IMR-90 (cell line): ENCODE measurements around the gene PLRG1. TPM values are rescaled to one million over a fixed set of nuclear protein-coding genes. Genes with fewer than 3 reads are reported as not detected.

Source experiments
- ATAC-seq: fragments of 200-7000 bp; cut with Tn5 transposase; 2 replicates; pipeline ENCODE4 v1.9.1; 2020; ENCODE audit warnings: low read depth, mild to moderate bottlenecking, moderate library complexity
- BruUV-seq: library from RNA; stranded (reverse); fragments of 400-500 nt; replicated peaks from 2 replicates; lab custom pipeline; 2021; lab: Mats Ljungman, UMichigan
- CTCF ChIA-PET: fragments of 300-600 bp; formaldehyde crosslinking; extraction: SDS; loops from one replicate; lab custom pipeline; 2021; ENCODE audit warnings: antibody characterized with exemption; lab: Yijun Ruan, JAX
- POLR2A ChIA-PET: fragments of 300-600 bp; sonication (Branson Sonifier 250); formaldehyde crosslinking; loops from one replicate; lab custom pipeline; 2022; ENCODE audit warnings: antibody characterized with exemption; ENCODE audit not compliant: unreplicated experiment; lab: Charles Lee
- DNase-seq: peaks from one replicate; pipeline ENCODE4 v3.0.0; 2013
- H2AFZ ChIP-seq: replicated peaks from 2 replicates; pipeline ENCODE3; 2013; ENCODE audit warnings: low read length, mild to moderate bottlenecking; ENCODE audit not compliant: poor library complexity
- H2AK5ac ChIP-seq: 2 replicates; pipeline ENCODE4 v1.6.1; 2013; ENCODE audit warnings: low read depth, low read length, inconsistent platforms
- H2AK9ac ChIP-seq: replicated peaks from 2 replicates; pipeline ENCODE3; 2013; ENCODE audit warnings: mild to moderate bottlenecking, low read depth, low read length, moderate library complexity; ENCODE audit not compliant: poor library complexity
- H2BK120ac ChIP-seq: 2 replicates; pipeline ENCODE4 v1.6.1; 2013; ENCODE audit warnings: low read depth, low read length, inconsistent platforms
- H2BK15ac ChIP-seq: 3 replicates; pipeline ENCODE4 v1.6.1; 2013; ENCODE audit warnings: low read depth, low read length, inconsistent platforms
- H2BK20ac ChIP-seq: 2 replicates; pipeline ENCODE4 v1.6.1; 2013; ENCODE audit warnings: low read depth, mild to moderate bottlenecking, inconsistent platforms, low read length, moderate library complexity
- H2BK5ac ChIP-seq: 2 replicates; pipeline ENCODE4 v1.6.1; 2013; ENCODE audit warnings: mild to moderate bottlenecking, low read depth, low read length, inconsistent platforms; ENCODE audit not compliant: poor library complexity, severe bottlenecking
- H3K14ac ChIP-seq: replicated peaks from 2 replicates; pipeline ENCODE4 v1.6.1; 2013; ENCODE audit warnings: low read depth, low read length, inconsistent platforms
- H3K18ac ChIP-seq: 2 replicates; pipeline ENCODE4 v1.6.1; 2013; ENCODE audit warnings: low read depth, low read length, control low read depth
- H3K23ac ChIP-seq: 2 replicates; pipeline ENCODE4 v1.6.1; 2013; ENCODE audit warnings: low read depth, low read length, inconsistent platforms
- H3K27ac ChIP-seq: 2 replicates; pipeline ENCODE4 v1.5.1; 2013; ENCODE audit warnings: mild to moderate bottlenecking, control low read depth, low read length; ENCODE audit not compliant: insufficient read depth
- H3K27me3 ChIP-seq: 2 replicates; pipeline ENCODE4 v1.6.1; 2013; ENCODE audit warnings: low read length; ENCODE audit not compliant: control insufficient read depth, insufficient read depth
- H3K36me3 ChIP-seq: 2 replicates; pipeline ENCODE4 v1.6.1; 2013; ENCODE audit warnings: low read length, mixed read lengths; ENCODE audit not compliant: control insufficient read depth, insufficient read depth
- H3K4ac ChIP-seq: 2 replicates; pipeline ENCODE4 v1.6.1; 2013; ENCODE audit warnings: low read depth, low read length, inconsistent platforms
- H3K4me1 ChIP-seq: 2 replicates; pipeline ENCODE4 v1.6.1; 2013; ENCODE audit warnings: low read length, mixed read lengths; ENCODE audit not compliant: control insufficient read depth, insufficient read depth
- H3K4me2 ChIP-seq: 2 replicates; pipeline ENCODE4 v1.6.1; 2013; ENCODE audit warnings: low read depth, mild to moderate bottlenecking, control low read depth, low read length, moderate library complexity
- H3K4me3 ChIP-seq: 2 replicates; pipeline ENCODE4 v1.5.1; 2013; ENCODE audit warnings: low read depth, mild to moderate bottlenecking, control low read depth, low read length, moderate library complexity; ENCODE audit not compliant: insufficient read depth
- H3K56ac ChIP-seq: 2 replicates; pipeline ENCODE4 v1.6.1; 2013; ENCODE audit warnings: low read length, inconsistent platforms; ENCODE audit not compliant: insufficient read depth; ENCODE audit errors: extremely low read depth
- H3K79me1 ChIP-seq, 2 experiments: 2 replicates each; pipeline ENCODE4 v1.6.1; 2013; ENCODE audit warnings: low read length in 2 of 2, inconsistent platforms in 1 of 2, low read depth in 1 of 2
- H3K9ac ChIP-seq: 2 replicates; pipeline ENCODE4 v1.6.1; 2013; ENCODE audit warnings: low read depth, low read length, control low read depth
- H3K9me1 ChIP-seq: 2 replicates; pipeline ENCODE4 v1.6.1; 2013; ENCODE audit warnings: low read length, inconsistent platforms; ENCODE audit not compliant: insufficient read depth
- H3K9me3 ChIP-seq: 2 replicates; pipeline ENCODE4 v1.6.1; 2013; ENCODE audit warnings: low read length; ENCODE audit not compliant: control insufficient read depth, insufficient read depth
- H4K20me1 ChIP-seq: 2 replicates; pipeline ENCODE4 v1.6.1; 2013; ENCODE audit warnings: low read length, inconsistent platforms; ENCODE audit not compliant: insufficient read depth
- H4K5ac ChIP-seq: 2 replicates; pipeline ENCODE4 v1.6.1; 2013; ENCODE audit warnings: mild to moderate bottlenecking, low read depth, low read length, control low read depth
- H4K8ac ChIP-seq, 2 experiments: 2 replicates each; pipeline ENCODE4 v1.6.1; 2013; ENCODE audit warnings: low read depth in 2 of 2, low read length in 2 of 2, control low read depth in 1 of 2, inconsistent platforms in 1 of 2
- H4K91ac ChIP-seq: 2 replicates; pipeline ENCODE4 v1.6.1; 2013; ENCODE audit warnings: low read depth, low read length, inconsistent platforms; ENCODE audit not compliant: insufficient read depth
- BHLHE40 ChIP-seq: fragments of 150-350 bp; IDR thresholded peaks from 2 replicates; pipeline ENCODE4 v1.6.1; 2016; ENCODE audit warnings: mild to moderate bottlenecking, low read depth, low read length
- CEBPB ChIP-seq: IDR thresholded peaks from 2 replicates; pipeline ENCODE4 v1.6.1; 2012; ENCODE audit warnings: low read depth, low read length, improper control_type of control experiment
- CHD1 ChIP-seq: IDR thresholded peaks from 2 replicates; pipeline ENCODE4 v1.6.1; 2012; ENCODE audit warnings: low read depth, low read length, improper control_type of control experiment
- CTCF ChIP-seq: conservative IDR thresholded peaks from 2 replicates; pipeline ENCODE4 v1.5.1; 2012; ENCODE audit warnings: mild to moderate bottlenecking, low read depth, low read length, improper control_type of control experiment
- ELK1 ChIP-seq: fragments of 150-350 bp; IDR thresholded peaks from 2 replicates; pipeline ENCODE4 v1.6.1; 2016; ENCODE audit warnings: low read depth, mild to moderate bottlenecking, low read length, moderate library complexity, borderline replicate concordance
- FOS ChIP-seq: fragments of 150-350 bp; IDR thresholded peaks from 2 replicates; pipeline ENCODE4 v1.6.1; 2016; ENCODE audit warnings: low read depth, low read length
- MAFK ChIP-seq: IDR thresholded peaks from 2 replicates; pipeline ENCODE4 v1.6.1; 2012; ENCODE audit warnings: low read depth, low read length, improper control_type of control experiment
- MAZ ChIP-seq: IDR thresholded peaks from 2 replicates; pipeline ENCODE4 v1.6.1; 2012; ENCODE audit warnings: low read depth, mild to moderate bottlenecking, low read length, improper control_type of control experiment, moderate library complexity, borderline replicate concordance
- MXI1 ChIP-seq: IDR thresholded peaks from 2 replicates; pipeline ENCODE4 v1.6.1; 2012; ENCODE audit warnings: low read depth, mild to moderate bottlenecking, low read length, moderate library complexity, borderline replicate concordance
- NFE2L2 ChIP-seq: fragments of 150-350 bp; IDR thresholded peaks from 2 replicates; pipeline ENCODE4 v1.6.1; 2016; ENCODE audit warnings: low read depth, mild to moderate bottlenecking, low read length
- POLR2A ChIP-seq: IDR thresholded peaks from 2 replicates; pipeline ENCODE4 v1.6.1; 2012; ENCODE audit warnings: mild to moderate bottlenecking, low read depth, low read length
- RAD21 ChIP-seq: IDR thresholded peaks from 2 replicates; pipeline ENCODE4 v1.6.1; 2012; ENCODE audit warnings: low read length, improper control_type of control experiment
- RCOR1 ChIP-seq: IDR thresholded peaks from 2 replicates; pipeline ENCODE4 v1.6.1; 2012; ENCODE audit warnings: mild to moderate bottlenecking, low read length, improper control_type of control experiment; ENCODE audit not compliant: insufficient replicate concordance
- RFX5 ChIP-seq: IDR thresholded peaks from 2 replicates; pipeline ENCODE4 v1.8.0; 2012; ENCODE audit warnings: low read depth, mild to moderate bottlenecking, low read length, moderate library complexity
- SMC3 ChIP-seq: fragments of 150-350 bp; IDR thresholded peaks from 2 replicates; pipeline ENCODE4 v1.6.1; 2016; ENCODE audit warnings: low read depth, mild to moderate bottlenecking, antibody characterized with exemption, low read length, moderate library complexity
- USF2 ChIP-seq: fragments of 150-350 bp; IDR thresholded peaks from 2 replicates; pipeline ENCODE4 v1.6.1; 2017; ENCODE audit warnings: mild to moderate bottlenecking, antibody characterized with exemption, low read length, low read depth
- WGBS, 2 experiments: methylation state at CpG; one replicate each; pipeline versions ENCODE4 v1.1.5 to v1.1.7; 2013; ENCODE audit warnings: missing lambda C conversion rate in 2 of 2; ENCODE audit not compliant: insufficient read length in 1 of 2; ENCODE audit errors: extremely low coverage in 2 of 2; 5-methylcytosine and 5-hydroxymethylcytosine counted together
- dilution Hi-C: fragments of 300-500 bp; cut with HindIII; formaldehyde crosslinking; loops from one replicate; pipeline ENCODE4 v1.14.3; 2018; ENCODE audit warnings: low sequenced_read_pairs; ENCODE audit not compliant: unreplicated experiment
- in situ Hi-C: fragments of 300-500 bp; cut with MboI; formaldehyde crosslinking; loops from 3 replicates; pipeline ENCODE4 v1.14.3; 2019; ENCODE audit warnings: low sequenced_read_pairs, inconsistent platforms, mixed read lengths
- intact Hi-C: fragments of 100-400 bp; cut with micrococcal nuclease; formaldehyde crosslinking; loops from 2 replicates; pipeline ENCODE4 v1.10.0; 2022
- polyA plus RNA-seq, 3 experiments: library from polyadenylated mRNA; depleted of rRNA; stranded (reverse); fragments of >200 nt; gene quantifications; 2 replicates each; pipeline ENCODE4 v1.2.3, GENCODE V29; 2012; ENCODE audit warnings: low replicate concordance in 1 of 3
- total RNA-seq: library from RNA; depleted of rRNA; stranded (reverse); fragments of >200 nt; gene quantifications from 2 replicates; pipeline ENCODE4 v1.2.3, GENCODE V29; 2012

The PLRG1 gene
- total and polyA plus RNA-seq, 2 of the 4 experiments (the other 2 are of a cell fraction) = 76.1 to 200 TPM

GRCh38 chr4:154528869-154529268 lies 21.3 kb downstream of the PLRG1 start:
- Histone ChIP-seq H3K56ac (no peak overlapping the region), H3K36me3 (no peaks in the 10 kb centered on the region), H3K4me1 (no peaks in the 10 kb centered on the region), H4K20me1 (no peaks in the 10 kb centered on the region), H3K23ac (no peak overlapping the region), H4K91ac (no peak overlapping the region), H3K4me3 (no peak overlapping the region), H3K79me1 (no peaks in the 10 kb centered on the region), H3K4me2 (no peak overlapping the region), H3K9me1 (no peaks in the 10 kb centered on the region), H3K4ac (no peak overlapping the region), H3K27ac (no peak overlapping the region), H3K9me3 (no peaks in the 10 kb centered on the region), H4K5ac (no peak overlapping the region), H2BK5ac (no peak overlapping the region), H3K18ac (no peak overlapping the region), H2BK20ac (no peak overlapping the region), H4K8ac (no peak overlapping the region), H3K9ac (no peak overlapping the region), H3K27me3 (no peaks in the 10 kb centered on the region; the same call in 1 of the 2 replicates), H2BK120ac (no peak overlapping the region), H3K14ac (no peak overlapping the region), H2AK5ac (no peak overlapping the region), H2AFZ (no peak overlapping the region), H2BK15ac (no peak overlapping the region), H2AK9ac (no peak overlapping the region)
- WGBS, 2 experiments = 0% methylated on average over 1 of the region's 2 CpGs; no CpG with 5 or more reads in 1 of the 2 experiments
- intact Hi-C loops (no loop called here), in situ Hi-C loops (no loop called here), dilution Hi-C loops (no loop called here)
- CTCF ChIA-PET = interaction anchor here (0.6 kb wide), 1 partner anchor 24 kb away, joined by 3 read pairs; no protein-coding TSS in a partner anchor
- POLR2A ChIA-PET = no interaction called here
- ATAC-seq (no peak), DNase-seq (no peak)
- no TSS peak for BruUV-seq
- TF ChIP-seq FOS (no peak), RAD21 (no peak), CEBPB (no peak), MAZ (no peak), USF2 (no peak), MXI1 (no peak), ELK1 (no peak), MAFK (no peak), NFE2L2 (no peak), CHD1 (no peak), POLR2A (no peak), RFX5 (no peak), CTCF (no peak), RCOR1 (no peak), SMC3 (no peak), BHLHE40 (no peak)
